Measurements from ENCODE around the gene PRRG2.

DNA sequence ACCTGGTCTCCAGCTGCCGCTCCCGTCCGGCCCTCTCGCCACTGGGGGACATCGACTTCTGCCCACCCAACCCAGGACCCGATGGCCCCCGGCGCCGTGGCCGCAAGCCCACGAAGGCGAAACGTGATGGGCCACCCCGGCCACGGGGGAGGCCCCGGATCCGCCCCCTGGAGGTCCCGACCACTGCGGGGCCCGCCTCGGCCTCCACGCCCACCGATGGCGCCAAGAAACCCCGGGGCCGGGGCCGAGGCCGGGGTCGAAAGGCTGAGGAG is 16.5 kb downstream of the PRRG2 start:
- TF ChIP-seq, protein P1, sequence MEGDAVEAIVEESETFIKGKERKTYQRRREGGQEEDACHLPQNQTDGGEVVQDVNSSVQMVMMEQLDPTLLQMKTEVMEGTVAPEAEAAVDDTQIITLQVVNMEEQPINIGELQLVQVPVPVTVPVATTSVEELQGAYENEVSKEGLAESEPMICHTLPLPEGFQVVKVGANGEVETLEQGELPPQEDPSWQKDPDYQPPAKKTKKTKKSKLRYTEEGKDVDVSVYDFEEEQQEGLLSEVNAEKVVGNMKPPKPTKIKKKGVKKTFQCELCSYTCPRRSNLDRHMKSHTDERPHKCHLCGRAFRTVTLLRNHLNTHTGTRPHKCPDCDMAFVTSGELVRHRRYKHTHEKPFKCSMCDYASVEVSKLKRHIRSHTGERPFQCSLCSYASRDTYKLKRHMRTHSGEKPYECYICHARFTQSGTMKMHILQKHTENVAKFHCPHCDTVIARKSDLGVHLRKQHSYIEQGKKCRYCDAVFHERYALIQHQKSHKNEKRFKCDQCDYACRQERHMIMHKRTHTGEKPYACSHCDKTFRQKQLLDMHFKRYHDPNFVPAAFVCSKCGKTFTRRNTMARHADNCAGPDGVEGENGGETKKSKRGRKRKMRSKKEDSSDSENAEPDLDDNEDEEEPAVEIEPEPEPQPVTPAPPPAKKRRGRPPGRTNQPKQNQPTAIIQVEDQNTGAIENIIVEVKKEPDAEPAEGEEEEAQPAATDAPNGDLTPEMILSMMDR (conservative IDR thresholded peaks at IDR 0.05; ENCODE audit: low read depth, low read length): no peak
- TF ChIP-seq EZH2 (IDR thresholded peaks at IDR 0.05; ENCODE audit: borderline replicate concordance, low read depth, low read length, poor library complexity, severe bottlenecking): no peak
